Measurements from ENCODE around the gene RNF224.

RNF224 gene

DNA sequence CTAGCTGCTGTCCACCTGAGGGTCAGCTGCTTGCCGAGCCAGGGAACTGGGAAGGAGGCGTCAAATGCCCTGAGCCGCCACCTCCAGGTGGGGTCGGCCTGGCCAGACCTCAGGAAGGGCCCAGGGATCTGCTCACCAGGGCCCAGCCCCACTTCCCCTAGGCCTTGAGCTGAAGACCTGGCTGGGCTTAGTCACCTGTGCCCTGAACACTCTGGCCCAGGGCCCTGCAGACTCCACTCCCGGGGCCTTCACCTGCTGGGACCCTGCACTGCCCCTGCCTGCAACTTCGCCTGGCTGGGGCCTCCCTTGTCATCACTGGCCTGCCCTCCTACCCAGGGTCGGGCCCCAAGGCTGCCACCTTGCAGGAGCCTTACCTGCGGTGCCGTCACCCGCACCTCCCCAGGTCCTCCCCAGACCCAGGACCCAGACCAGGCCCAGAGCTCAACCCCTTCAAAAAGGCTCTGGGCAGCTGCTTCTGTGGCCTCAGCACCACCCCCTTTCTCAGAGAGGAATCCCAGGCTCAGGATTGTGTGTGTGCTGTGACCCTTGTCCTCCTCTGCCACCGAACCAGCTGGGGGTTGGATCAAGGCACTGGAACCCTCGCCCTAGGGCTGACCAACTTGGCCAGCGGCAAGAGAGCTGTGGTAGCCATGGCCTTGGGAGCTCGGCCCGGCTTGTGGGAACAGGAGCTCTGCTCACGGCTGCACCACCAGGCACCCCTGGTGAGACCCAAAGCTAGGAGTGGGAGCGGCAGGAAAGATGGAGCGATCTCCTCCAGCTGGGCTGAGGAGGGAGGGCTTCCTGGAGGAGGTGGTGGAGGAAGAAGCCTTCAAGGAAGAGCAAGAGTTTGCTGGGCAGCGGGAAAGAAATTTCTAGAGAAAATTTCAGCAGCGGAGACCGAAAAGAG lies 26.7 kb downstream of the RNF224 start:
- TF ChIP-seq, protein P1, sequence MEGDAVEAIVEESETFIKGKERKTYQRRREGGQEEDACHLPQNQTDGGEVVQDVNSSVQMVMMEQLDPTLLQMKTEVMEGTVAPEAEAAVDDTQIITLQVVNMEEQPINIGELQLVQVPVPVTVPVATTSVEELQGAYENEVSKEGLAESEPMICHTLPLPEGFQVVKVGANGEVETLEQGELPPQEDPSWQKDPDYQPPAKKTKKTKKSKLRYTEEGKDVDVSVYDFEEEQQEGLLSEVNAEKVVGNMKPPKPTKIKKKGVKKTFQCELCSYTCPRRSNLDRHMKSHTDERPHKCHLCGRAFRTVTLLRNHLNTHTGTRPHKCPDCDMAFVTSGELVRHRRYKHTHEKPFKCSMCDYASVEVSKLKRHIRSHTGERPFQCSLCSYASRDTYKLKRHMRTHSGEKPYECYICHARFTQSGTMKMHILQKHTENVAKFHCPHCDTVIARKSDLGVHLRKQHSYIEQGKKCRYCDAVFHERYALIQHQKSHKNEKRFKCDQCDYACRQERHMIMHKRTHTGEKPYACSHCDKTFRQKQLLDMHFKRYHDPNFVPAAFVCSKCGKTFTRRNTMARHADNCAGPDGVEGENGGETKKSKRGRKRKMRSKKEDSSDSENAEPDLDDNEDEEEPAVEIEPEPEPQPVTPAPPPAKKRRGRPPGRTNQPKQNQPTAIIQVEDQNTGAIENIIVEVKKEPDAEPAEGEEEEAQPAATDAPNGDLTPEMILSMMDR (conservative IDR thresholded peaks at IDR 0.05): no peak
- peak overlapping the region; percentile 91 for H3K27ac ChIP-seq

DNA sequence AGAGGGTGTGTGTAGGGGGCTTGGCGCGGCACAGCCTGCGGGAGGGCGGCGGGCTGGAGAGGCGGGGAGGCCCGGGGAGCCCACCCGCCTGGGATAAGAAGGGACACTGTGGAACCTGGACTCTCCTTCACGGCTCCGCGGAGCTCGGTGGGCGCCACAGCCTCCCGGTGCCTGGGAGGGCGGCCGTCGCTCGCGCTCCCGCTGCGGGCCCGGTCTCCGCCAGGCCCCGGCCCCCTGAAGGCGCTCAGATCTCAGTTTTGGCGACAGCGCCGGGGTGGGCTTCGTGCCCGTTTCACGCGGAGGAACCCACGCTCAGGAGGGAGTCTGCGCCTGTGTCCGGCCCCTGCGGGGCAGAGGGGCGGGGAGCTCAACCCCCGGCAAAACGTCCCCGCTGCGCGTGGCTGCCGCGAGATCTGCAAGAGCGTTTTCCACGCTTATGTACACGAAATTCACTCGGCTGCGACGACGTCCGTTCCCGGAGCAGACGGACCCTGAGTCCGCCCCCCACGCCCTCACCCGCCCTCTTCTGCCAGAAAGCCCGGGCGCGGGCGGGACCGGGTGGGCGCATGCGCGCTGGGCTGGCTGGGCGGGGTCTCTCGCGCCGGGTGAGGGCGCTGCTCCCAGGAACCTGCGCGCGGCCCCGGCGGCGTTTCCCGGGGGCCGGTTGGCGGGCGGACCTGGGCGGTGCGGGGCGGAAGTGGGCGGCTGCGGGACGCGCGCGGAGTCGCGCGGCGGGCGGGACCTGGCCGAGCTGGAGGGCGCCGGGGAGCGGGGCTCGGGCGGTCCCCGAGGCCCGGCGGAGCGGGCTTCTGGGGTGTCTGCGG lies 27.5 kb downstream of the RNF224 start, which contains the start of gene NELFB:
TSS of gene NELFB (plus strand) at position 704 of the 824 bp plus-strand sequence.
- peak within 1 kb of the TSS; percentile 91 for H3K27ac ChIP-seq
- TF ChIP-seq, protein P1 (conservative IDR thresholded peaks at IDR 0.05): peak; percentile 16

DNA sequence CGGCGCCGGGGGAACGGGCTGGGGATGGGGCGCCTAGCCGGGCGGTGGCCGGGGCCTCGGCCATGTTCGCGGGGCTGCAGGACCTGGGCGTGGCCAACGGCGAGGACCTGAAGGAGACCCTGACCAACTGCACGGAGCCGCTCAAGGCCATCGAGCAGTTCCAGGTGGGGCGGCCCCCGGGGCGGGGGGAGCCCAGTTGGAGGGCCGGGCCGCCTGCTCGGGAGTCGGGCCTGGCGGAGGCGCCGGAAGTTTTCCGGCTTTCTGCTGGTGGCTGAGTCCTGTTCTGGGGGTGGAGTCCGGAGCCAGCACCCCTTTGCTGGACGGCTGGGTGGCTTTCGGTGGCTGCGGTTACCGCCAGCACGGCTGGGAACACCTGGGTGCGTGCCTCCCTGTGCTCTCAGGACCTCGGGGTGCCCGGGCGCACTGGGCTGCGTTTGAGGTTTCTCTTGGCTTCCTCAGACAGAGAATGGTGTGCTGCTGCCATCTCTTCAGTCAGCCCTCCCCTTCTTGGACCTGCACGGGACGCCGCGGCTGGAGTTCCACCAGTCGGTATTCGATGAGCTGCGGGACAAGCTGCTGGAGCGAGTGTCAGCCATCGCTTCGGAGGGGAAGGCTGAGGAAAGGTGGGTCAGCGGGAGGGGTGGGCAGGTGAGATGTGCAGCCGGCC lies 28.3 kb downstream of the RNF224 start:
- TF ChIP-seq, protein P1 (conservative IDR thresholded peaks at IDR 0.05): no peak
- H3K27ac ChIP-seq: peak overlapping the region; percentile 91

DNA sequence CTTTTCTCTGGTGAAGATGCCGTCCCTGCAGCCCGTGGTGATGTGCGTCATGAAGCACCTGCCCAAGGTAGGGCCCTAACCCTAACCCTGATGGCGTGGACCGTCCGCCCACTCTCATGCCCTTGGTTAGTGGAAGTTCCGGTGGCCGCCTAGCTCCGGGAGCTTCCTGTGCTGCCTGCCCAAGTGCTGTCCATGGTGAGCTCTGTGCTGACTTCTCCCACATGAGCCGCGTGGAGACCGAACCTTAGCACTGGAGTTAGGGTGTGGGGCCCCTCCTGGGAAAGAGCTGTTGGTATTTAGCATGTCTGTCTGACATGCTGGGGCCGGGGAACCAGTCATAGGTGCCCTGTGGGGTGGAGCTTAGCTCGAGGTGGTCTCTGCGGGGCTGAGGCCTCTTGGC lies 29.1 kb downstream of the RNF224 start:
- TF ChIP-seq, protein P1 (conservative IDR thresholded peaks at IDR 0.05): no peak
- peak overlapping the region; percentile 91 for H3K27ac ChIP-seq

DNA sequence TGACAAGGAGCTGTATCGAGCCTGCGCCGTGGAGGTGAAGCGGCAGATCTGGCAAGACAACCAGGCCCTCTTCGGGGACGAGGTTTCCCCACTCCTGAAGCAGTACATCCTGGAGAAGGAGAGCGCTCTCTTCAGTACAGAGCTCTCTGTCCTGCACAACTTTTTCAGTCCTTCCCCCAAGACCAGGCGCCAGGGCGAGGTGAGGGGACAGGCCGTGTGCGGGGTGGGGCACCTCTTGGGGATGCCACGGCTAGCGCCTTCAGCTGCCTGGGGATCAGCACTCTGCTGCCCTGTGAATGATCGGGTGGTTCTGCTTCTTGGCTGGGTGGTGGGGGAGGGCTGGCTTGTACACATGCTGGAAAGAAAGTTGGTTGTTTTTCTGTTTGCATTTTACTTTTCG lies 29.6 kb downstream of the RNF224 start:
- TF ChIP-seq, protein P1 (conservative IDR thresholded peaks at IDR 0.05): no peak
- peak overlapping the region; percentile 91; the same call in 1 of the 2 replicates for H3K27ac ChIP-seq

DNA sequence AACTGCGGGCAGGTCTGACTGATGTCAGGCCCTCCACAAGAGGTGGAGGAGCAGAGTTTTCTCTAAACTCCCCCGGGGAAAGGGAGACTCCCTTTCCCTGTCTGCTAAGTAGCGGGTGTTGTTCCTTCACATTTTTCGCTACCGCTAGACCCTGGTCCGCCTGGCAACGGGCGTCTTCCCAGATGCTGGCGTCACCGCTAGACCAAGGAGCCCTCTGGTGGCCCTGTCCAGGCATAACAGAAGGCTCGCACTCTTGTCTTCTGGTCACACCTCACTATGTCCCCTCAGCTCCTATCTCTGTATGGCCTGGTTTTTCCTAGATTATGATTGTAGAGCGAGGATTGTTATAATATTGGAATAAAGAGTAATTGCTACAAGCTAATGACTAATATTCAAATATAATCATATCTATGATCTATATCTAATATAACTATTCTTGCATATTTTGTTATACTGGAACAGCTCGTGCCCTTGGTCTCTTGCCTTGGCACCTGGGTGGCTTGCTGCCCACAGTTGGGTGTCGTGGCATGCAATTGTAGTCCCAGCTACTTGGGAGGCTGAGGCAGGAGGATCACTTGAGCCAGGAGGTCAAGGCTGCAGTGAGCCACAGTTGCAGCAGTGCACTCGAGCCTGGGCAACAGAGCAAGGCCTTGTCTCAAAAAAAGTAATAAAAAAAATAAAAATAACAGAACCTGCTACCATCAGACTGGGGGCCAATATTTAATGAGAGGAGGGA lies 35.0 kb downstream of the RNF224 start:
- TF ChIP-seq, protein P1 (conservative IDR thresholded peaks at IDR 0.05): peak; percentile 80
- peak overlapping the region; percentile 22; the same call in 1 of the 2 replicates for H3K27ac ChIP-seq
